Suprapubic skin (tissue), 4 donors: ENCODE measurements around the gene COL28A1. TPM values are rescaled to one million over a fixed set of nuclear protein-coding genes. Genes with fewer than 3 reads are reported as not detected.
A peak's percentile ranks its signal among the peaks of the same experiment; 100 is the strongest.

Source experiments
- DNase-seq, 2 donors: peaks; one replicate each; pipeline ENCODE4 v3.0.0-alpha.2; 2019; ENCODE audit warnings: low spot score in 2 of 2
- H3K27ac ChIP-seq: fragments of 200-600 bp; sonication (generic); one replicate; pipeline ENCODE4 v1.5.1; 2019
- H3K27me3 ChIP-seq: fragments of 200-600 bp; sonication (generic); one replicate; pipeline ENCODE4 v1.5.1; 2019
- H3K36me3 ChIP-seq: fragments of 200-600 bp; sonication (generic); one replicate; pipeline ENCODE4 v1.5.1; 2019
- H3K4me1 ChIP-seq: fragments of 200-600 bp; sonication (generic); one replicate; pipeline ENCODE4 v1.5.1; 2019
- H3K4me3 ChIP-seq: fragments of 200-600 bp; sonication (generic); one replicate; pipeline ENCODE4 v1.5.1; 2019; ENCODE audit warnings: mild to moderate bottlenecking
- H3K9me3 ChIP-seq: fragments of 200-600 bp; sonication (generic); one replicate; pipeline ENCODE4 v1.5.1; 2019
- EP300 ChIP-seq: sonication (generic); formaldehyde crosslinking; IDR thresholded peaks from one replicate; pipeline ENCODE4 v1.6.1; 2017; ENCODE audit warnings: antibody characterized with exemption
- POLR2A ChIP-seq, 2 donors: fragments of 450-650 bp; IDR thresholded peaks; one replicate each; pipeline ENCODE4 v1.6.1; 2017; ENCODE audit warnings: antibody characterized with exemption in 2 of 2, mild to moderate bottlenecking in 2 of 2, moderate library complexity in 2 of 2
- POLR2AphosphoS5 ChIP-seq, 3 donors: sonication (generic); formaldehyde crosslinking; IDR thresholded peaks; one replicate each; pipeline ENCODE4 v1.6.1; 2017; ENCODE audit warnings: antibody characterized with exemption in 3 of 3
- WGBS: methylation state at CpG from one replicate; pipeline ENCODE4 v1.1.5; 2018; 5-methylcytosine and 5-hydroxymethylcytosine counted together
- total RNA-seq, 4 donors: library from RNA; depleted of rRNA; stranded (reverse); fragments of >200 nt; gene quantifications; one replicate each; pipeline ENCODE4 v1.1.0, GENCODE V29; 2016
- TF ChIP-seq, protein P1 (sequence below), 2 donors: fragments of 200-600 bp in 1 of 2; fragments of 450-650 bp in 1 of 2; sonication (generic) in 1 of 2; IDR thresholded peaks; one replicate each; pipeline ENCODE4 v1.5.1; 2016 to 2019; ENCODE audit warnings: antibody characterized with exemption in 2 of 2, mild to moderate bottlenecking in 1 of 2, moderate library complexity in 1 of 2

COL28A1 gene
- total RNA-seq, 4 donors from 2014 or later: 0.85 to 2.9 (median 2.0) TPM

DNA sequence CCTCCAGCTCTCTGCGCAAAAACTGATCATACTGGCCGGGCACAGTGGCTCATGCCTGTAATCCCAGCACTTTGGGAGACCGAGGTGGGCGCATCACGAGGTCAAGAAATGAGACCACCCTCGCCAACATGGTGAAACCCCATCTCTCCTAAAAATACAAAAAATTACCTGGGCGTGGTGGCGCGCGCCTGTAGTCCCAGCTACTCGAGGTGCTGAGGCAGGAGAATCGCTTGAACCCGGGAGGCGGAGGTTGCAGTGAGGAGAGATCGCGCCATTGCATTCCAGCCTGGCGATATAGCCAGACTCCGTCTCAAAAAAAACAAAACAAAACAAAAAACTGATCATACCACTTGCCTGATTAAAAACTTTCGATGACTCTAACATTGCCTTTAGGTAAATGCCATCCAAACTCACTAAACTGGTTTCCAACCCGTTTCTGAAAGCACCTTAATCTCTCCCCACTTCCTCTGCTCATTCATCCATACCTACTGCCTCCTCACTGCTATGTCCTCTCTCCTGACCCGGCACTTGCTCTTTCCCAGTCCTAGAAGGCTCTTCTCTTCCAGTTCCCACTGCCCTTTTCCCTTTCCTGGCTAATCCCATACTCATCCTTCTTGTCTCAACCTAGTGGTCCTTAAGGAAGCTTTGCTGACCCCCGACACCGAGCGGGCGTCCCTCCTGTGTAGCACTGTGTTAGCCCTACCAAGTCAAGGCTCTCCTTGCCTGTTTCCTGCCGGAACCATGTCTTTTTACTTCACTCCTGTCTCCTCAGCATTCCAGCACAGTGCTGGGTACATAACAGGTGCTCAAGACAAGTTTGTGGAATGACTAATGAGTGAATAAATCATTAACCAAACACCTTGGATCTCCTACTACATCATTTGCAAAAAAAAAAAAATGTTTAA is 30.3 kb upstream of the COL28A1 start:
- Histone ChIP-seq H3K9me3 (no peaks in the 10 kb centered on the region), H3K36me3 (no peaks in the 10 kb centered on the region), H3K27me3 (no peaks in the 10 kb centered on the region), H3K27ac (peak overlapping the region; percentile 97), H3K4me3 (peak overlapping the region; percentile 79), H3K4me1 (peaks cover 70% of the 10 kb centered on the region)
- DNase-seq: no peak
- WGBS: 69% methylated on average over 26 of the region's 26 CpGs
- TF ChIP-seq POLR2A (IDR thresholded peaks at IDR 0.05): no peak
- no peak for TF ChIP-seq EP300
- TF ChIP-seq, protein P1, sequence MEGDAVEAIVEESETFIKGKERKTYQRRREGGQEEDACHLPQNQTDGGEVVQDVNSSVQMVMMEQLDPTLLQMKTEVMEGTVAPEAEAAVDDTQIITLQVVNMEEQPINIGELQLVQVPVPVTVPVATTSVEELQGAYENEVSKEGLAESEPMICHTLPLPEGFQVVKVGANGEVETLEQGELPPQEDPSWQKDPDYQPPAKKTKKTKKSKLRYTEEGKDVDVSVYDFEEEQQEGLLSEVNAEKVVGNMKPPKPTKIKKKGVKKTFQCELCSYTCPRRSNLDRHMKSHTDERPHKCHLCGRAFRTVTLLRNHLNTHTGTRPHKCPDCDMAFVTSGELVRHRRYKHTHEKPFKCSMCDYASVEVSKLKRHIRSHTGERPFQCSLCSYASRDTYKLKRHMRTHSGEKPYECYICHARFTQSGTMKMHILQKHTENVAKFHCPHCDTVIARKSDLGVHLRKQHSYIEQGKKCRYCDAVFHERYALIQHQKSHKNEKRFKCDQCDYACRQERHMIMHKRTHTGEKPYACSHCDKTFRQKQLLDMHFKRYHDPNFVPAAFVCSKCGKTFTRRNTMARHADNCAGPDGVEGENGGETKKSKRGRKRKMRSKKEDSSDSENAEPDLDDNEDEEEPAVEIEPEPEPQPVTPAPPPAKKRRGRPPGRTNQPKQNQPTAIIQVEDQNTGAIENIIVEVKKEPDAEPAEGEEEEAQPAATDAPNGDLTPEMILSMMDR (IDR thresholded peaks at IDR 0.05): no peak
- no peak for TF ChIP-seq POLR2AphosphoS5 (IDR thresholded peaks at IDR 0.05)

- peak overlapping the region; percentile 97 for H3K27ac ChIP-seq
- TF ChIP-seq POLR2AphosphoS5 (IDR thresholded peaks at IDR 0.05) (no peak), POLR2A (IDR thresholded peaks at IDR 0.05) (no peak), EP300 (no peak)
- TF ChIP-seq, protein P1 (IDR thresholded peaks at IDR 0.05): no peak
- DNase-seq: no peak
- peaks cover 68% of the 10 kb centered on the region for H3K4me1 ChIP-seq
- no peaks in the 10 kb centered on the region for H3K27me3 ChIP-seq
- H3K36me3 ChIP-seq: no peaks in the 10 kb centered on the region
- no peaks in the 10 kb centered on the region for H3K9me3 ChIP-seq
- 75% methylated on average over 4 of the region's 4 CpGs for WGBS
- no peak overlapping the region for H3K4me3 ChIP-seq
These were observed 29.5 kb upstream of the COL28A1 start for GRCh38 chr7:7565018-7565680.

DNA sequence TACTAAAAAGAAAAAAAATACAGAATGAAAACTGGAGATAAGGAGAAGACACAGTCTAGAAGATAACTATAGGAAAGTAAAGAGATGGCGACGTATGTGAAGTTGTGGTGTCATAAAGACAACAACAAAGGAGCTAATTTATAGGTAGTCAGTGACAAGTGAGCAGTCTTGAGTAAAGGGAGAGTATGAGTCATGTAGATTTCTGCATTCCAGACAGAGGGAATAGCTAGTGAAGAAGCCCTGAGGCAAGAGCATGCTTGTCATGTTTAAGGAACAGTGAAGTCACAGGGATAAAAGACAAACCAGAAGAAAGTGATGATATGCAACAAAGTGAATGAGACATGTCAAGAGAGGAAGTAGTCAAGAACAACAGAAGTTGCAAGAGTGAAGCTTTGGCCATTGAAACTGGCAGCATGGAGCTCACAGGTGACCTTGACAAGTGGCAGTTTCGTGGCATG is 28.7 kb upstream of the COL28A1 start:
- H3K27me3 ChIP-seq: no peaks in the 10 kb centered on the region
- WGBS: 74% methylated on average over 3 of the region's 3 CpGs
- peaks cover 60% of the 10 kb centered on the region for H3K4me1 ChIP-seq
- no peaks in the 10 kb centered on the region for H3K36me3 ChIP-seq
- no peak for TF ChIP-seq POLR2AphosphoS5 (IDR thresholded peaks at IDR 0.05)
- TF ChIP-seq, protein P1 (IDR thresholded peaks at IDR 0.05): no peak
- no peak for TF ChIP-seq EP300
- TF ChIP-seq POLR2A (IDR thresholded peaks at IDR 0.05): no peak
- H3K9me3 ChIP-seq: no peaks in the 10 kb centered on the region
- H3K27ac ChIP-seq: peak overlapping the region; percentile 78
- H3K4me3 ChIP-seq: no peak overlapping the region
- no peak for DNase-seq

DNA sequence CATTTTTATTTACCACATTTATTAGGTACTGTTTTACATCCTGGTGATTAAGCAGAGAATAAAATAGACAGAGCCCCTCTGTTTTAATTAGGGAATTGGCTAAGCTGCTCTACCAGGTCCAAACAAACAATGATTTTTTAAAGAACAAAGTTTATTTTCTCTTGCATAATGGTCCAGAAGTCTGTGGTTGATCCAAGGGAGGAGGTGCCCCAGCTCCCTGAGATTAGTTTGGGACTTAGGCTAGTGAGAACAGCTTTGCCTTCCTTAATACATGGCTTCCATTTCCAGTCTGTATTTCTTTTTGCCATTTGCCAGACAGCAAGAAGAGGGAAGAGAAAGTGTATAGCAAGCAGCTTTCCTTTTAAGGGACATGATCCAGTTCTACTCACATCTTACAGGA is 28.1 kb upstream of the COL28A1 start:
- Histone ChIP-seq H3K9me3 (no peaks in the 10 kb centered on the region), H3K36me3 (no peaks in the 10 kb centered on the region), H3K4me3 (no peak overlapping the region), H3K27ac (peak overlapping the region; percentile 78), H3K27me3 (no peaks in the 10 kb centered on the region), H3K4me1 (peaks cover 54% of the 10 kb centered on the region)
- no peak for DNase-seq
- TF ChIP-seq POLR2A (IDR thresholded peaks at IDR 0.05) (no peak), EP300 (no peak), POLR2AphosphoS5 (IDR thresholded peaks at IDR 0.05) (no peak)
- TF ChIP-seq, protein P1 (IDR thresholded peaks at IDR 0.05): no peak

- no peak for DNase-seq
- WGBS: 65% methylated on average over 5 of the region's 5 CpGs
These were observed 27.6 kb upstream of the COL28A1 start for GRCh38 chr7:7563269-7563668.

More at GRCh38 chr7:7563269-7563668, 27.6 kb upstream of the COL28A1 start:
- Histone ChIP-seq H3K36me3 (no peaks in the 10 kb centered on the region), H3K4me1 (peaks cover 49% of the 10 kb centered on the region), H3K27ac (peak overlapping the region; percentile 78), H3K4me3 (no peak overlapping the region), H3K9me3 (no peaks in the 10 kb centered on the region), H3K27me3 (no peaks in the 10 kb centered on the region)
- TF ChIP-seq EP300 (no peak), POLR2A (IDR thresholded peaks at IDR 0.05) (no peak), POLR2AphosphoS5 (IDR thresholded peaks at IDR 0.05) (no peak)
- TF ChIP-seq, protein P1 (IDR thresholded peaks at IDR 0.05): no peak
